CD4-positive, alpha-beta T cell treated with Interferon alpha-2 for 1 hour (primary cell): ENCODE measurements around the gene SSTR3.

Experiments
- DNase-seq, 2 donors: peaks; one replicate each; pipeline ENCODE4 v3.0.0-alpha.2; 2020 to 2022

SSTR3 gene

DNA sequence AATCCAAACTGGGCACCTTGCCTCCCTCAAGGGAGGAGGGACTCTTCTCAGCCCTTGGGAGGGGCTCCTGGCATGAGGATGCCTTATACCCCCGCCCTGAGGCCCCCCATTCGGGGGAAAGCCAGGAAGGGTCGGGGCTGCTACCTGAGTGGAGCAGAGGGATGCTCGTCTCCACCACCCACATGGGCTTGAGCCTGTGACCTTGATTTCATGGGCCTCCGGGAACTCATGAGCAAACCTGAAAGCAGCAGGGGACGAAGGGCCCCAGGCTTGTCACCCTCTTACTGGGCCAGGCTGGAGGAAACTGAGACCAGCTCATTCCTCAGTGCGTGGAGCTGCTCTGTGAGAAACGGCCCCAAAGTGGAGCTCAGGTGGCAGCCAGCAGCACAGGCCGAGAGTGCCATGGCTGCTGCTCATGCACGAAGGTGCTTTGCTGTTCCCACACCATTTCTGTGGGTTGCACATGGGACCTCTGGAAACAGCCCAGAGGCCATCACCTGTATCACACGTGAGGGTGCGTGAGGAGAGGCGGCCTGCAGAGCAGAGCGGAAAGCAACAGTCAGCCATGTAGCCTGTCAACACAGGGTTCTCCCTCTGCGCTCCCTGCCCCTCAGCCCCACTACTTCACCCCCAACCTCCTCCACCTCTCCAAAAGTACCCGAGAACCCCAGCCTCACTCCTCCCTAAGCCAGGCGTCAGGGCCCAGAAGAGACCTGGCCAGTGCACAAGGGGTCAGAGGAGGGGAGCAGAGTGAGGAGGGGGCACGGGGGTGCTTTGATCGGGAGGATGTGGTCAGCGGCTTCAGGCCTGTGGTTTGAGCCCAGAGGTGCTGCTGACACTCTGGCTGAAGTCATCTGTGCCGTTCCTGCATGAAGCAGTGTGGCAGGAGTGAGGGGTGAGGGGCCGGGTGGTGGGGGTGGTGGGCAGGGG, 48.4 kb downstream of the SSTR3 start:
- peak; percentile 47 to 58 for DNase-seq

DNA sequence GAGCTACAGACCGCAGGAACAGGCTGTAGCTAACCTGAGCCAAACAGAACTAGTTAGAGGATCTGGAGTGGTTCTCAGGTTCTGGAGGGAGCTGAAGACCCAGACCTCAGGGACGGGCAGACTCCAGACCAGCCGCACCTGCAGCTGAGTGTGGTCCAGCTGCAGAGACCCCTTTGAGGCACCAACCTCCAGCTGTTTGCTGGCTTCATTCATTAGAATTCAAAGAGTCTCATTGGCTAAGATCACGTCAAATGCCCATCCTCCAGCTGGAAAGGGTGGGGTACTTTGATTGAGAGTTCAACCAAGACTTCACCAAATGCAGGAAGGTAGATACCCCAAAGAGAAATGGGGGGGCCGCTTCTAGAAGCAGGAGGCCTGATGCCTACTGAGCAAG, 49.2 kb downstream of the SSTR3 start:
- DNase-seq = no peak

DNA sequence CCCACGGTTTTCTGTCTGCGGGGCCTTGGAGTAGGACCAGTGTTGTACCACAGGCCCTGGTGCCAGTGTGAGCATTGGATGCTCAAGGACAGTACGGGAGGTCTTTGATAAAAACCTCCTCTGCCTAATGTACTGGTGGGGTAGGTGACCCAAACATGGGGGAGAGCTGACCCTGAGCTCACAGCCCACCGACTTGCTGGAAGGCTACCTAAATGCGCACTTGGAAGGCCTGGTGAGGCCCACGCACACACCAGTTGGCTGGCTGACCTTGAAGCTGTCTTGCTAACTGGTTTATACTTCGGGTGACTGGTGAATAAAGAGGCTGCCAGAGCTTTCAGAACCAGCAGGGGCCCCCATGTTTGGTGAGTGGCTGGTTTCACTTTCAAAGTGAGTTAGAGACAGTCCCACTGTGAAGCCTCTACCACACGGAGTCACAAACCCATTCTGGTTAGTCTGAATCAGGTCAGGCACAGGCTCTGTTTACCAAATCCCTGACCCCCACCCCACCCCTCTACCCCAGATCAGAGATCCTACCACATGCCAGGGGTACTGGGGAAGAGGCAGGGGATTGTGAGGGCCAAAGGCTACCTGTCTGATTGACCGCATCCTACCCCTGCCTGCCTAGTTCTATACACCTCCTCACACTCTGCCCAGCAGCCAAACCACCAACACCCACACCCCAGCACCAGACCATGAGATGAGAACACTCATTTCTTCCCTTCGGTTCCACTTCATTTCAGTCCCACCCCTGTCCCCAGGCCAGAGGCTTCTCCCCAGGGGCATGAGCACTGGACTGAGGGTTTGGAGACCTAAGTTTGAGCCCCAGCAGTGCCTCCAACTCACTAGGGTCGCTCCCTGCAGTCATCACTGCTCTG, 49.8 kb downstream of the SSTR3 start:
- peak; percentile 69 to 85 for DNase-seq

DNA sequence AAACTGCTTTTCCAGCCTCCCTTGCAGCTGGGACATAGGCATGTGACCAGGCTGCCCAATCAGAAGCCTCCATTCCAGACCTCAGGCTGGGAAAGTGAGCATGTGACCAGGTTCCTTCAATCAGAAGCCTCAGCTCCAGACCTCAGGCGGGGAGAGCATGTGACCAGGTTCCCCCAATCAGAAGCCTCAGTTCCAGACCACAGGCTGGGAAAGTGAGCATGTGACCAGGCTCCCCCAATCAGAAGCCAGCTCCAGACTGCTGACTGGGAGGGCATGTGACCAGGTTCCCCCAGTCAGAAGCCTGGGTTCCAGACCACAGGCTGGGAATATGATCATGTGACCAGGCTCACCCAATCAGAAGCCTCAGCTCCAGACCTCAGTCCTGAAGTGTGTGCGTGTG, 50.8 kb downstream of the SSTR3 start:
- DNase-seq = peak; percentile 37 to 44

DNA sequence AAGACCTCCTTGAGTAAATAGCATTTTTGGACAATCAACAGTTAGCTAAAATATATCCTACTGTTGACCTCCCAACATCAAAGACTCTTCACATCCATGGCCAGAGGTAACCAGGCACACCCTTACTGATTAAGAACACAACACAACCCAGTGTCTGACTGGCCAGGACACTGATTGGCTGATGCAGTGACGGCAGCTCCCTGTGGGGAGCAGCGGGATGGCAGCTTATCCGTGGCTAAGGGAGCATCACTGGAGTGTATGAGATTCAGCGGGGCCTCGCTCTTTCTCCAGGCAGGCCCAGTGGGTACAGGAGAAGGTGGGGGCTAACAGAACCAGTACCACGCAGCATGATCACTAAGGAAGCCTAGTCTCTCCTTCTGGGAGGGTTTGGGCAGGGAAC, 52.2 kb downstream of the SSTR3 start:
- no peak for DNase-seq

DNA sequence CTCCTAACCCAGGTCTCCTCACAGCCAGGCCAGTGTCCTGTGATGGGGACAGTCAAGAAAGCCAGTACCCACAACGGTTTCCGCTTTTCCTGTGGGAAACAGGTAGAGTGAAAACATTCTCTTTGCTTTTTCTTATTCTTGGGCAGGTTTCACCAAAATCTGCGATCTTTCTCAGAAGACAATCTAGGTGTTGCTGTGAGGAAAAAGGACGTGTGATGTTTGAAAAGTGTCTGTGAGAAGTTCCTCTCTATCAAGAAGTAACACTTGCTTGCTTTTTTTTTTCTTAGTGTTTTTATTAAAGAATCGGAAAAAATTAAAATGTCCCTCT, 53.4 kb downstream of the SSTR3 start:
- DNase-seq = no peak

DNA sequence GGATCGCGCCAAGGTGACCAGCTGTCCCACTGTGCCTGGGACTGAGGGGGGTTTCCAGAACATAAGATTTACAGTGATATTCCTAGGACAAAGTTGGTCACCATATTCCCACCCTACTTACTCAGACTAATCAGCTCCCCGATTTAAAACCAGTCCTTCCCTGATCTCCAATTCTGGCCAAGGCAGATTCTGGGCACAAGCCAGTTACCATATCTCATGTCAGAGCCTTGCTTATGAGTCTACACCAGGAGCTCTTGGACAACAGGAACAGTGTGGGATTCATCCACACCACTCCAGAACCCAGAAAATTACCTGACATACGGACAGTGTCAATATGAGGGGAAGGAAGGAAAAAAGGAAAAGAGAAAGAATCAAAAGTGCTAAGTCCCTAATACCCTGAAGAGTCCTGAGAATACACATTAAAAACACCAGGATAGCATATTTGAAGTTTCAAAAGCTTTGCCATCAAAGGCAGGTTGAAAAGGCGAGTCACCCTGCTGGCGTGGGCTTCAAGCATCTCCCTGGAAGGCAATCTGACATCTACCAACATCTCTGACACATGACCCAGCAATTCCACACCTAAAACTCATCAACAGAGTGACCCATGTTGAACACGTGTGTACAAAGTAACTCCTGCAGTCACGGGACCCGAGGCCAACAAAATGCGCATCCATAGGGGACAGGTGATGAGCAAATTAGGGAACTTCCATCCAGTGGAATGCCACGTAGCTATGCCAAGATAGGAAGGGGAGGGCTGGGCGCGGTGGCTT, 54.6 kb downstream of the SSTR3 start:
- DNase-seq = no peak

DNA sequence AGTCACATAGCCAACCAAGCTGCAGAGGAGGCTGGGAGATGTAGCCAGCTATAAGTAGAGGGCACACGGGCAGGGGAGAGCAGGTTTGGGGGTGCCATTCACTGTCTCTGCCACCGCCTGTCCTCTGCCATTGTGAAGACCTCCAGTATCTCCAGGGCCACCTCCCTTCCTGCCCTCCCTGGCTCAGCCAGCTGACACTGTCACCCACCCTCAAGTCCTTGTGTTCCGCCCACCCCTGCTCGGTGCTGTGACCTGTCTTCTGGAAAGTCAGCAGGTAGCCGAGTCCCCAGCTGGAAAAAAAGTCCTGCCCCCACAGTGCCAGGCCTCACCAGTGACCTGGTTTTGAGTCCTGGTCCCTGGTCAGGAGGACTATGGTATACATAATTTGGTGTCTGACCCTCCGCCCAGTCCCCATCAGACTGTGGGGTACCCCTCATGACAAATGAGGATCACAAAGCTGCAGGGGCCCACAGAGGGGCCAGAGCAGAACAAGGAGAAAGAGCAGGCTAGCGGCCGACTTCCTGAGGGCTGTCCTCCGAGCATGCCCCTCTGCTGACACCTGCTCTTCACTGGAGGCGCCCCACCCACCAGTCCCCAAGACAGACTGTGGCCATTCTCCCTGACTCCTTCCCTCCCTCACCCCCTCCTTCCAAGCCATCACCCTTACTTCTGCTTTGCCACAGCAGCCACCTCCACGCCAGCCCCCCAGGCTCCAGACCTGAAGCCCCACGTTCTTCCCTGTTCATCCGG, 55.4 kb downstream of the SSTR3 start:
- no peak for DNase-seq

DNA sequence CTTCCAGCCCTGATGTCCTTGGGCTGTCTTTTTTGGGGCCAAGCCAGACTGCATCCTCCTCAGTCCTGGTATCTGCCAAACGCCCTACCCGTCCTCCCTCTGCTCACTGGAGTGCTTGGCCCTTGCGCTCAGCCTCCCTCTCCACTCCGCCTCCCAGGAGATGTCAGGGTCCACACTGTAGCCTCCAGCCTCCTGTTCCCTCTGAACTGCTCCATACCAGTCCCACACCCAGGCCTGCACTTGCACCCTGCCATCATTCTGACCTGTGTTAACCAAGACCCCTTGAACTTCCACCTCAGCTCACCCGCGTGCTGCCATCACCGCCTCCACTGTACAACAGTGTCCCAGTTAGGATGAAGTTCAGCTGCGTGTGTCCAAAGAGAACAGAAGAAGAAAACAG, 56.3 kb downstream of the SSTR3 start:
- no peak for DNase-seq

DNA sequence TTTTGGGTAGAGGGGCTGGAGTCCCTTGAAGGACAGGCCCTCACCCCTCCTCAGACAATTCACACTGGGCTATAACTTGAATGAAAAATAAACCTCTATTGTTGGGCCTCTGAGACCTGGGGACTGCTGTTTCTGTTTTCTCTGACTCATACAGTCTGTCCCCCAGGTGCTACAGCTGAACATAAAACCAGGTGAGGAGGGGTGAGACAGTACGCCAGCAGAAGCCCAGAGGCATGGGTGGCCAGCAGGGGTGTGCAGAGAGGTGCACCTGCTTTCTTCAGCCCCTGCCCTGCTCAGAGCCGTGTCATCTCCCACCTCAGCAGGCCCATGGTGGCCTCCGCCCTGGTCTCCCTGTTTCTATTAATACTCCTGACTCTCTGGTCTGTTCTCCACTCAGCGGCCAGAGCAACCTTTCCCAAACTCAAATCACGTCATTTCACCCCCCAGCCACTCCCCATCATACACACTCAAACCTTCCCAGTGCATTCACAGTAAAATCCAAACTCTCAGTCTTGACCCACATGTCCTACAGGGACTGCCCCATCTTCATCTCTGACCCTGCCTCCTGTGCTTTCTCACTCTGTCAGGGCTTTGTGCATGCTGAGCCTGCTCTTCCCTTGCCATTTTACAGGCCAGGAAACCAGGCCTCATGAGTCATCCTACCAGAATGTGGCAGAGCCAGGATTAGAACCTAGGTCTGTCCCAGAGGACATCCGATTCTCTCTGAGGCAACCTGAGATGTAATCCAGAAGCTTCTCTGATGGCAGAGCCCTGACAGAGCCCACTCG, 57.2 kb downstream of the SSTR3 start:
- no peak for DNase-seq
